H9 (cell line): ENCODE measurements around the gene FCMR. TPM values are rescaled to one million over a fixed set of nuclear protein-coding genes. Genes with fewer than 3 reads are reported as not detected.

ENCODE experiments used
- DNase-seq: peaks from one replicate; pipeline ENCODE4 v3.0.0-alpha.2; 2017
- H2AFZ ChIP-seq: one replicate; pipeline ENCODE4 v1.6.1; 2013; ENCODE audit warnings: mild to moderate bottlenecking, low read length, control low read depth, moderate library complexity
- H2AK5ac ChIP-seq: 2 replicates; pipeline ENCODE4 v1.6.1; 2013; ENCODE audit warnings: low read length, control low read depth, mixed read lengths; ENCODE audit not compliant: insufficient read length
- H2BK120ac ChIP-seq: one replicate; pipeline ENCODE4 v1.6.1; 2013; ENCODE audit warnings: low read depth, mild to moderate bottlenecking, low read length, control low read depth, inconsistent platforms; ENCODE audit not compliant: poor library complexity, severe bottlenecking
- H2BK12ac ChIP-seq: 2 replicates; pipeline ENCODE4 v1.6.1; 2013; ENCODE audit warnings: low read length, control low read depth, mixed read lengths, low read depth; ENCODE audit not compliant: insufficient read length
- H2BK15ac ChIP-seq: 2 replicates; pipeline ENCODE4 v1.6.1; 2013; ENCODE audit warnings: low read depth, low read length, control low read depth
- H2BK20ac ChIP-seq: one replicate; pipeline ENCODE4 v1.6.1; 2013; ENCODE audit warnings: low read depth, mild to moderate bottlenecking, low read length, control low read depth, inconsistent platforms; ENCODE audit not compliant: poor library complexity, severe bottlenecking
- H2BK5ac ChIP-seq: 2 replicates; pipeline ENCODE4 v1.6.1; 2013; ENCODE audit warnings: low read length, control low read depth, mixed read lengths; ENCODE audit not compliant: insufficient read length
- H3K14ac ChIP-seq: 2 replicates; pipeline ENCODE4 v1.6.1; 2013; ENCODE audit warnings: low read length, control low read depth; ENCODE audit not compliant: insufficient read depth
- H3K18ac ChIP-seq: 2 replicates; pipeline ENCODE4 v1.6.1; 2013; ENCODE audit warnings: low read depth, mild to moderate bottlenecking, mixed read lengths, low read length, control low read depth; ENCODE audit not compliant: insufficient read length
- H3K23ac ChIP-seq: 2 replicates; pipeline ENCODE4 v1.6.1; 2013; ENCODE audit warnings: low read length, control low read depth, mixed read lengths, low read depth; ENCODE audit not compliant: insufficient read length
- H3K23me2 ChIP-seq: 2 replicates; pipeline ENCODE4 v1.6.1; 2013; ENCODE audit warnings: low read depth, mild to moderate bottlenecking, mixed read lengths, low read length, control low read depth; ENCODE audit not compliant: insufficient read length, poor library complexity, severe bottlenecking
- H3K27ac ChIP-seq: 2 replicates; pipeline ENCODE4 v1.5.1; 2013; ENCODE audit warnings: low read length, control low read depth, mixed read lengths, low read depth; ENCODE audit not compliant: insufficient read length
- H3K27me3 ChIP-seq: 2 replicates; pipeline ENCODE4 v1.6.1; 2013; ENCODE audit warnings: low read length, control low read depth, inconsistent platforms; ENCODE audit not compliant: insufficient read depth
- H3K4ac ChIP-seq: 2 replicates; pipeline ENCODE4 v1.6.1; 2013; ENCODE audit warnings: low read depth, mild to moderate bottlenecking, control low read depth, inconsistent platforms, low read length, moderate library complexity
- H3K4me1 ChIP-seq: 2 replicates; pipeline ENCODE4 v1.6.1; 2013; ENCODE audit warnings: low read length, control low read depth, inconsistent platforms; ENCODE audit not compliant: insufficient read depth
- H3K4me2 ChIP-seq: 2 replicates; pipeline ENCODE4 v1.6.1; 2013; ENCODE audit warnings: low read length, control low read depth, mixed read lengths; ENCODE audit not compliant: insufficient read length, insufficient read depth
- H3K56ac ChIP-seq: 2 replicates; pipeline ENCODE4 v1.6.1; 2013; ENCODE audit warnings: low read depth, mild to moderate bottlenecking, mixed read lengths, low read length, control low read depth; ENCODE audit not compliant: insufficient read length
- H3K79me1 ChIP-seq: 2 replicates; pipeline ENCODE4 v1.6.1; 2013; ENCODE audit warnings: low read depth, mild to moderate bottlenecking, moderate library complexity, low read length, control low read depth, inconsistent platforms; ENCODE audit not compliant: insufficient read depth, poor library complexity, severe bottlenecking
- H3K79me2 ChIP-seq: 2 replicates; pipeline ENCODE4 v1.6.1; 2013; ENCODE audit warnings: low read length, control low read depth, inconsistent platforms; ENCODE audit not compliant: insufficient read depth
- H3K9ac ChIP-seq: 2 replicates; pipeline ENCODE4 v1.6.1; 2013; ENCODE audit warnings: low read length, control low read depth, mixed read lengths; ENCODE audit not compliant: insufficient read length; ENCODE audit errors: extremely low read depth
- H3K9me3 ChIP-seq: one replicate; pipeline ENCODE4 v1.6.1; 2013; ENCODE audit warnings: low read depth, low read length, inconsistent platforms; ENCODE audit not compliant: control insufficient read depth
- H3T11ph ChIP-seq: one replicate; pipeline ENCODE4 v1.6.1; 2013; ENCODE audit warnings: mild to moderate bottlenecking, low read length, control low read depth, inconsistent platforms
- H4K20me1 ChIP-seq: one replicate; pipeline ENCODE4 v1.6.1; 2013; ENCODE audit not compliant: control insufficient read depth, insufficient read length, insufficient read depth
- H4K5ac ChIP-seq: 2 replicates; pipeline ENCODE4 v1.6.1; 2013; ENCODE audit warnings: low read depth, mild to moderate bottlenecking, mixed read lengths, low read length, control low read depth; ENCODE audit not compliant: insufficient read length
- H4K8ac ChIP-seq: replicated peaks from 2 replicates; pipeline ENCODE4 v1.6.1; 2013; ENCODE audit warnings: low read length, control low read depth, mixed read lengths, low read depth; ENCODE audit not compliant: insufficient read length
- H4K91ac ChIP-seq: 2 replicates; pipeline ENCODE4 v1.6.1; 2013; ENCODE audit warnings: low read depth, mild to moderate bottlenecking, moderate library complexity, mixed read lengths, low read length, control low read depth; ENCODE audit not compliant: insufficient read length
- H3K27ac Mint-ChIP-seq, 3 experiments: 2 replicates in 2 of 3; 3 replicates in 1 of 3; pipeline ENCODE4 v1.8.0; 2020 to 2021; ENCODE audit warnings: mixed read lengths in 3 of 3, mild to moderate bottlenecking in 1 of 3, moderate library complexity in 1 of 3
- H3K27me3 Mint-ChIP-seq: 2 replicates; pipeline ENCODE4 v1.8.0; 2021; ENCODE audit warnings: low read depth, mild to moderate bottlenecking, moderate library complexity, mixed read lengths
- H3K36me3 Mint-ChIP-seq, 3 experiments: 2 replicates in 2 of 3; 3 replicates in 1 of 3; pipeline ENCODE4 v1.8.0; 2020 to 2021; ENCODE audit warnings: low read depth in 3 of 3, mixed read lengths in 3 of 3; ENCODE audit not compliant: insufficient read depth in 1 of 3
- H3K4me1 Mint-ChIP-seq, 2 experiments: 2 replicates each; pipeline ENCODE4 v1.8.0; 2020; ENCODE audit warnings: mixed read lengths in 2 of 2
- H3K4me3 Mint-ChIP-seq, 2 experiments: 2 replicates in 1 of 2; 3 replicates in 1 of 2; pipeline ENCODE4 v1.8.0; 2020 to 2021; ENCODE audit warnings: mild to moderate bottlenecking in 2 of 2, mixed read lengths in 2 of 2, moderate library complexity in 1 of 2
- H3K9me3 Mint-ChIP-seq, 2 experiments: 2 replicates in 1 of 2; 3 replicates in 1 of 2; pipeline ENCODE4 v1.8.0; 2020; ENCODE audit warnings: mild to moderate bottlenecking in 2 of 2, mixed read lengths in 2 of 2, moderate library complexity in 1 of 2
- CTCF ChIP-seq: fragments of 200-600 bp; sonication (generic); conservative IDR thresholded peaks from 3 replicates; pipeline ENCODE4 v1.8.0; 2021; ENCODE audit warnings: antibody characterized with exemption, mild to moderate bottlenecking
- WGBS: extraction: QIAGEN DNeasy Blood & Tissue Kit; methylation state at CpG from one replicate; pipeline ENCODE4 v1.1.7; 2013; ENCODE audit warnings: missing lambda C conversion rate, low lambda C conversion rate, mixed read lengths; ENCODE audit not compliant: insufficient read length; ENCODE audit errors: extremely low coverage; 5-methylcytosine and 5-hydroxymethylcytosine counted together
- total RNA-seq: library from RNA; stranded (reverse); gene quantifications from 2 replicates; pipeline ENCODE4 v1.2.1, GENCODE V29; 2021

Gene FCMR
- total RNA-seq, 1 experiment from 2014 or later: not detected

- peaks cover 30% of the 10 kb centered on the region for H3K27me3 Mint-ChIP-seq
Observed at GRCh38 chr1:206946261-206946660, 24.5 kb upstream of the FCMR start, which contains the start of gene PIGR. TSS of gene PIGR (minus strand) at chr1:206946466. CDS start at chr1:206940531, 5,935 bp downstream.

More at GRCh38 chr1:206946261-206946660, 24.5 kb upstream of the FCMR start, which contains the start of gene PIGR:
- Mint-ChIP-seq H3K4me3 (no peak within 1 kb of the TSS), H3K36me3 (no peaks in the 10 kb centered on the region; a peak in 1 of 7 replicates), H3K27ac (no peak within 1 kb of the TSS; a peak in 2 of 7 replicates), H3K9me3 (no peaks in the 10 kb centered on the region), H3K4me1 (no peaks in the 10 kb centered on the region)
- Histone ChIP-seq H4K8ac (no peak within 1 kb of the TSS), H4K91ac (no peak within 1 kb of the TSS), H2BK12ac (no peak within 1 kb of the TSS), H2BK5ac (no peak within 1 kb of the TSS), H2AK5ac (no peak within 1 kb of the TSS), H3K27ac (no peak within 1 kb of the TSS), H3K9me3 (no peaks in the 10 kb centered on the region), H4K20me1 (no peaks in the 10 kb centered on the region), H2BK20ac (no peak within 1 kb of the TSS), H3K4me1 (no peaks in the 10 kb centered on the region), H3K4ac (no peak within 1 kb of the TSS), H3K79me1 (no peaks in the 10 kb centered on the region), H3K4me2 (no peak within 1 kb of the TSS), H3K18ac (no peak within 1 kb of the TSS), H3K79me2 (no peaks in the 10 kb centered on the region), H3K27me3 (no peaks in the 10 kb centered on the region), H3K23ac (no peak within 1 kb of the TSS), H3K14ac (no peak within 1 kb of the TSS; the same call in 1 of the 2 replicates), H3K23me2 (no peaks in the 10 kb centered on the region), H2BK15ac (no peak within 1 kb of the TSS), H3T11ph (no peak within 1 kb of the TSS), H3K9ac (no peak within 1 kb of the TSS), H2BK120ac (no peak within 1 kb of the TSS), H3K56ac (no peak within 1 kb of the TSS), H2AFZ (no peak within 1 kb of the TSS), H4K5ac (no peak within 1 kb of the TSS)
- no peak for DNase-seq
- no CpG with 5 or more reads among the region's 7 CpGs for WGBS
- TF ChIP-seq CTCF: no peak
